ENCODE measurements around the gene NDUFA8.

NDUFA8 gene

DNA sequence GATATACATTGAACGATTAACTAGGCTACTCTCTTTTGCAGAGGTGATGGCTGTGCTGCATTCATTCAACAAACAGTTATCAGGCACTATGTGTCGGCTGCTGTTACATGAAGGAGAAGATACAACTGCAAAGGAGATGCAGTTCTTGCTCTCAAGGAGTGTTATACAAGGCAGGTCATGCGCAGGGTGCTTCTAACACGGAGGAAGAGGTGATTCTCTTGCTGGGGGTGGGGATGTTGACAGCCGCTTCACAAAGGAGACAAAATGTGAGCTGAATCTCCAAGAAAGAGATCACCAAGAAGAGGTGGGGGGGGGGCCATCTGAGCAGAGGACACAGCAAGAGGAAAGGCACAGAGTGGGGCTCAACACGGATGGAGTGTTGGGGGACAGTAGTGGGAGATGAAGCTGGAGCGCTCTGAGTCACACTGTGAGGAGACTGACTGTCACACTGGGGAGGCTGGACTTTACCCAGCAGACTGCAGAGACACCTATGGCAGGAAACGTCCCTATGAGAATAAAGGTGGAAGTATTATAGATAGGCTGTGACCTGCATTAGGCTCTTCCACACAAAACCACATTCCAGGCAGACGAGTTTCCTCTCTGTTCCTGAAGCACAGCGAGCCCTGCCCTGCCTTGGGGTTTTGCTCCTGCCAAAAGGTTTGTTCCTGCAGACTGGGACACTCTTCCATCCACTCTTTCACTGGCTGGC, 20.9 kb downstream of the NDUFA8 start:
- no peak for DNase-seq (ENCODE audit: low read depth in 2 of 3, low spot score in 2 of 3)

DNA sequence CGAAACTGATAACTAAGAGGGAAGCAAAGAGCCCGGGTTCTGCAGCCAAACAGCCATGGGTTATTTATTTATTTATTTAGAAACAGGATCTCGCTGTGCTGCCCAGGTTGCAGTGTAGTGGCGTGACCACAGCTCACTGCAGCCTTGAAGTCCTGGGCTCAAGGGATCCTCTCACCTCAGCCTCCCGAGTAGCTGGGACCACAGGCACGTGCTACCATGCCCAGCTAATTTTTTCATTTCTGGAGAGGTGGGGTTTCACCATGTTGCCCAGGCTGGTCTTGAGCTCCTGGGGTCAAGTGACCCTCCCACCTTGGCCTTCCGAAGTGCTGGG, 24.1 kb downstream of the NDUFA8 start:
- no peak for DNase-seq (ENCODE audit: low read depth in 2 of 3, low spot score in 2 of 3)

DNA sequence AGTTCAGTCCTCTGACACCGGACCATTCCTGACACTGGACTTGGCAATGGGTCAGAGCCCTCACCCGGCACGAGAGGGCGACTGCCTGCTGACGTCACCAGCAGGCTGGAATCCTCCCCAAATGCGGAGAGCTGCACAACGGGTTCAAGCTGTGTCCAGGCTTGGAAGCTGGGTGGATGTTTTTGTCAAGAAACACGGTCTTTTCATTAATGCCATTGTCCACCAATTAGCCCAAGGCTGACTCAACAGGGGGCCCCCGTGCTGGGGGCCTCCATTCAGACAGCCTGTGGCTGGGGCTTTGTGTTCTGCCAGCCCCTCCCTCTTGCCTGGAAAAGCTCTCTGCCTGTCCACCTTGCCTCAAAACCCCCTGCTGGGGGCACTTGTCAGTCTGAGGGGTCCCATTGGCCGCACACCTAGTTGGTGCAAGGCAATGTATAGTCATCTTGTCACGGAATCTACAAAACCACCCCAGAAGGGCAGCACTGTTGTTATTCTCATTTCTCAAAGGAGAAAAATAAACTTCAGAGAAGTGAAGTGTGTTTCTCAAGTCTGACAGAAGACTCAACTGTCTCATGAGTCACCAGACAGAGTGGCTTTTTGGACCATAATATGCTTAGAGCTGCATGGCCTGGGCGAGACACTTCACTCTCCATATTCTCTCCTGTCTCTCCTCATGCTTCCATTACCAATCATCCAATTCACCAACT, 24.6 kb downstream of the NDUFA8 start:
- DNase-seq (ENCODE audit: low read depth in 2 of 3, low spot score in 2 of 3): no peak

DNA sequence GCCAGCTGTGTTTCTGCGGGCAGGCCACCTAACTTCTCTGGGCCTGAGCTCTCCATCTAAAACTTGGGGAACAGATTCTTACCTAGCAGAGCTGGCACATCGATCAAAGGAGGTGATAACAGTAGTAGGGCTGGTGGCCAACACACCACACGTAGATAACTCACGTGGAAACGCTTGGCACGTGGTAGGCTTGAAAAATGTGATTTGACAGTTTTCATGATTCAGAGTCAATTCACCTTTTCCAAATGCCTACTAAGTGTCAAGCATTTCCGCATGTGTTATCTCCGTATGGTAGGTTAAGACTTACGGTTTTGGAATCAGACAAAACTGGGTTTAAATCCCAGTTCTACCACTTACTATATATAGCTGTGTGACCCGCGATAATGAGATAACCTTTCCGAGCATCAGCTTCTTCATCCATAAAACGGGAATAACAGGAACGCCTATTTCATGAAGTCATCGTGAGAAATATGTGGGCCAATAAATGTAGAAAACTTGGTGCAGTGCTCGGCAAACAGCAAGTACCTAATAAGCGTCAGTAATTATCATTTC, 25.5 kb downstream of the NDUFA8 start:
- no peak for DNase-seq (ENCODE audit: low read depth in 2 of 3, low spot score in 2 of 3)

DNA sequence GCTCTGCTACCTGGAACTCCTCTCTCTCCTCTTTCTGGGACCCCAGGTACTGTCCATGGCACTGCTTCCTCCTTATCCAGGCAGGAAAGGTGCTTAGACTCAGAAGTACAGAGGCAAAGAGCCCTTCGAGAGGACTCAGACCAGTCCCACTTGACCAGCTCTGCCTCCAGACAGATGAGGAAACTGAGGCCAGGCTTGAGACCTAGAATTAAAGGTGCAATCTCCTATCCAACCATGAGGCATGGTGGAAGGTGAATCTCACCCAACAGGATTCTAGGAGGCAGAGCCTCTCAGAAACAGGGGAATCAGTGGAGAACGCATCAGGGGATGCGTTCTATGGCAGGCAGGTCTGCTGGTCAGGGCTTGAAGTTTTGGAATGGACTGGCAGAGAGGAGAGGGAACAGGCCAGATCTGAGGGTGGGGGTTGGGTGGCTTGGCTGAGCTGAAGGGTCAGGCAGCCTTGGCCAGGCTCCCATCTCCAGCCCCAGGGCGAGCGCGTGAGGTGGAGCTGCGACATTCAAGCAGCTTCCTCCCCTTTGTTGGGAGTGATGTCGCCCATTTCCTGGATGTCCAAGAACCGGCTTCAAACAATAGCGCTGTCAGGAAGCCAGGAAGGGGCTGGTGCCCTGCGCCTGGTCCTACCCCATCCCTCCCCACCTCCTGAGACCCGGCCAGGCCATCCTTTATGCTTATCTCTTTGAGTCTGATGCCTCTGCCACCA, 26.2 kb downstream of the NDUFA8 start:
- no peak for DNase-seq (ENCODE audit: low read depth in 2 of 3, low spot score in 2 of 3)

DNA sequence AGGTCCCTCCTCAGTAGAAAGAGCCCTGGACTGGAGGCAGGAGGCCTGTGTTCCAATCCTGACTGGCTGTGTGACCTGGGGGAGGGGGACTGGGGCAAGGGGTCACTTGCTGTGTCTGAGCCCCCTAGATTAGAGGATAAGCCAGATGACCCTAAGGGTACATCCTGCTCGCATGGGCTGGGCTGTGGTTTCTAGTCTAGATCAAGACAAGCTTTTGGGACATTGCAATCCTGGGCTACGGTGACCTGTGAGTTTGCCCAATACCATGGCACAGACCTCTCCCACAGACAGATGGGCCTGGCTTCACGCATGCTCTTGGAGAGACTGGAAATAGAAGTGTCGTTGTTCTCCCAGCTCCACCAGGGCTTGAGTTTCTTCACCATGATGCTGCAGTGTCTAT, 27.0 kb downstream of the NDUFA8 start:
- no peak for DNase-seq (ENCODE audit: low read depth in 2 of 3, low spot score in 2 of 3)

DNA sequence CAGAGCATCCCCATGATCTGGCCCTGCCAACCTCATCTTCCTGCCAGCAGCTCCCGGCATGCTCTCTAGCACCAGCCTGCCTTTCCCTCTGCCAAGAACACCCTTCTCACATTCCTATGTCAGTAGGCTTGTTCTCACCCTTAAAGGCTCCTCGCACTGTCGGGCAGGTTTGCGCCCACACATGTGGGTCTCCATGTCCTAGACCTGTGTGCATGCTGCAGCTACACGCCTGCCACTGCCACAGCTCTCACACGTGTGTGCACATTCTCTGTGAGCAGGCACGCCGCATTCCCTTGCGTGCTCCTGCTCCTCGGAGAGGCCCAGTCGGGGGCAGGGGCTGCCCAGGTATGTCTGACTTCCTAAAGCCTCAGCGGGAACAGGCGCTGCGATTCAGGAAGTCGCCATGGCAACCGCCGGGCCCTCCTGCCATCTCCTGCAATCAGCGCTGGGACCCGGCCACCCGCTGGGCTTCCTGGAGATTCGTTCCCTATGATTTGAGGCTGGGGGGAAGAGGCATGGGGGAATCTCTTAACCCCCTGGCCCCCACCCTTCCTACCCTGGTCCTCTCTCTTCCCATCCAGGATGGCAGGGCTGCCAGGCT, 28.1 kb downstream of the NDUFA8 start:
- no peak for DNase-seq (ENCODE audit: low read depth in 2 of 3, low spot score in 2 of 3)

DNA sequence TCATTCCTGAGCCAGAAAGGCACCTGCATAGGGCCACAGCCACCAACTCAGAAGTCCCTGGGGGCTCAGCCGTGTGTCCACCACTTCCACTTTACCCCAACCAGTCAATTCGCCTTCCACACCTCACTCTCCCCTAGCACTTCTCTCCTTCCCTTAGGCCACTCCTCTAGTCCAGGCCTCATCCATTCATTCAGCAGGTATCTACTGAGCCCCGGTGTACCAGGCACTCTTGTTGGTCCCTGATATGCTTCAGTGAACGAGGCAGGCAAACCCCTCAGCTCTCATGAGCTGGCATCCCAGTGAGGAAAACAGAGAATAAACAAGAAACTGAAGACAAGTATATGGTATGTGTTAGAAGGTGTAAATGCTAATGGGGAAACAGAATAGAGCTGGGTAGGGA, 28.7 kb downstream of the NDUFA8 start:
- no peak for DNase-seq (ENCODE audit: low read depth in 2 of 3, low spot score in 2 of 3)

DNA sequence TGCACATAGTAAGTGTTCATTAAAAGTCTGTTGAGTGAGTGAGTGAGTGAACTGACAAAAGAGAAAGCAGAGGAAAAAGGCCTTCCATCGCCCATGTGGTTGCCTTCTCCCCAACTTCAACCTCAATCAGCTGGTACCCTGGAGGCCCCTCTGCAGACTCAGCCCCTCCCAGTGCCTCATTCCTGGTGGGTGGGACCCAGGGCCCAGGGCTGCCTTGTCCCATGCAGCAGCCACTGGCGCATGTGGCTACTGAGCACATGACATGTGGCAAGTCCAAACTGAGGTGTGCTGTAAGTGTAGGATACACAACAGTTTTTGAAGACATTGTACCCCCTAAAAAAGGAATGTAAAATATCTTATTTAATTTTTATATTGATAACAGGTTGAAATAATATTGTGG, 29.6 kb downstream of the NDUFA8 start:
- DNase-seq (ENCODE audit: low read depth in 2 of 3, low spot score in 2 of 3): no peak

DNA sequence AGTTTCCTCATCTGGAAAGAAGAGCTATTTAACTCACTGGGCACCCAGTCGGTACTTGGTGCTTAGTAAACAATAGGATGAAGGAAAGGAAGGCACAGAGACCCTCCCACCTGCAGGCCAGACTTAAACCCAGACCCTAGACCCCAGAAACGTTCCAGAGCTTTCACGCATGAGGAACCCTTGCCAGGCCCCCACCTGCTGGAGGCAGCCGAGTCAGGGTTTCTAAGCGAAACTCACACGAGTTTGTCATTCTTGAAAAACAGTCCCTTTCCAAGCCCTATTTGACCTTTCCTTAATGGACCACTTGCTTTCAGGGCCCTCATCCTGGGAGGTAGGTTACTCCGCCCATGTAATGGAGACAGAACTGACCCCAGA, 30.6 kb downstream of the NDUFA8 start:
- DNase-seq (ENCODE audit: low read depth in 2 of 3, low spot score in 2 of 3): no peak

DNA sequence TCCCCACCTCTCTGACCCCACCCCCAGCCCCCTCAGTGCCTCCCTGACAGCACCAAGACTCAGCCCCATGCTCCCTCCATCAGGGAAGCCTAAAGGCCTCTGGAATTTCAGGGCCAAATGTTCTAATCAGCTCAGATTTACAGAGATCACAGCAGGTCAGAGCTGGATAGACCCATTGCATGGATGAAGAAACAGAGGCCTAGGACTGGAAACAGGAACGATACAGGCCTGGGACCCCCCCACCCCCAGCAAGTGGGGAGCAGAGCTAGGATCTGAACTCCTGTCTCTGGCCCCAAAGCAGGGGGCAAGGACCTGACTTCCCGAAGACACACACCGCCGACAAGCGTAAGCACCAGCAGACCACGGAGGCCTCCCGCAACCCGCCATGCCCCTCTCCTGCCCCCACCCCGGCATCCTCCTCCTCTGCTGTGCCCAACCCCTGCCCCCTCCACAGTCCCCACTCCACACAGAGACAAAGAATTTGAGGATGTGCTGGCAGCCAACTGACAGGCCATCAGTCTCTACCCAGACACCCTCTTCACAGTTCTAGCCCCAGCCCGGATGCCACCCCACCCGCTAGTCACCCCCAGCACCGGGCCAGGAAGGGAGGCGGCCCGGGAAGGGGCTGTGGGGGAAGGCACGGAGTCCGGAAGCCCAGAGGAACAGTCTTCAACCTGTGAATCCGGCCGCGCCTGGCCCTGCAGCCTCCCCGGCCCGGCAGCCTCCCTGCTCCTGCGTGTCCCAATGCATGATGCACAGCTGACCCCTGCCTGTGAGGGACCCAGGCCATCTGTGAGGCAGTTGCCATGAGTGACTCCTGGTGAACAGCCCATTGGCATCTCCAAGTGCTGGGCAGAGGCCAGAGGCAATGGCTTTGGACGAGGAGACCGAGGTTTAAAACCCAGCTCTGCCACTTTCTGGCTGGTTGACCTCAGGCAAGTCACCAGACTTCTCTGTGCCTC, 31.3 kb downstream of the NDUFA8 start:
- DNase-seq (ENCODE audit: low read depth in 2 of 3, low spot score in 2 of 3): no peak

DNA sequence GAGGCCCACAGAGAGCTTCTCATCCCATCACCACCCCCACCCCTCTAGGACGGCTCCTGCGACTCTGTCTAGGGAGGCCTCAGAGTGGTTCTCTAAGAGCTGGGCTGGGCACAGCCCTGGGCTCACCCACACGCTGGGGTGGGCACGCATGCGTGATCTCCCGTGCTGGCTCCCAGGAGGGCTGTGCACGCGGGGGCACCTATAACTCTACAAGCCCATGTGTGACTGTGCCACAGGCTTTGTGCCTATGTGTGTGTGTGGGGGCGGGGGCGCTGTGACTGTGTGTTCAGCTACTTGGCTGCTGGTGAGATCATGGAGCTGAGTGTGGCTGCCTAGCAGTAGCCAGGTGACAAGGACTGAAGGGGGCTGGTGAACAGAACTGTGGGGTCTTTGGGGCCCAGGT, 32.2 kb downstream of the NDUFA8 start:
- no peak for DNase-seq (ENCODE audit: low read depth in 2 of 3, low spot score in 2 of 3)

DNA sequence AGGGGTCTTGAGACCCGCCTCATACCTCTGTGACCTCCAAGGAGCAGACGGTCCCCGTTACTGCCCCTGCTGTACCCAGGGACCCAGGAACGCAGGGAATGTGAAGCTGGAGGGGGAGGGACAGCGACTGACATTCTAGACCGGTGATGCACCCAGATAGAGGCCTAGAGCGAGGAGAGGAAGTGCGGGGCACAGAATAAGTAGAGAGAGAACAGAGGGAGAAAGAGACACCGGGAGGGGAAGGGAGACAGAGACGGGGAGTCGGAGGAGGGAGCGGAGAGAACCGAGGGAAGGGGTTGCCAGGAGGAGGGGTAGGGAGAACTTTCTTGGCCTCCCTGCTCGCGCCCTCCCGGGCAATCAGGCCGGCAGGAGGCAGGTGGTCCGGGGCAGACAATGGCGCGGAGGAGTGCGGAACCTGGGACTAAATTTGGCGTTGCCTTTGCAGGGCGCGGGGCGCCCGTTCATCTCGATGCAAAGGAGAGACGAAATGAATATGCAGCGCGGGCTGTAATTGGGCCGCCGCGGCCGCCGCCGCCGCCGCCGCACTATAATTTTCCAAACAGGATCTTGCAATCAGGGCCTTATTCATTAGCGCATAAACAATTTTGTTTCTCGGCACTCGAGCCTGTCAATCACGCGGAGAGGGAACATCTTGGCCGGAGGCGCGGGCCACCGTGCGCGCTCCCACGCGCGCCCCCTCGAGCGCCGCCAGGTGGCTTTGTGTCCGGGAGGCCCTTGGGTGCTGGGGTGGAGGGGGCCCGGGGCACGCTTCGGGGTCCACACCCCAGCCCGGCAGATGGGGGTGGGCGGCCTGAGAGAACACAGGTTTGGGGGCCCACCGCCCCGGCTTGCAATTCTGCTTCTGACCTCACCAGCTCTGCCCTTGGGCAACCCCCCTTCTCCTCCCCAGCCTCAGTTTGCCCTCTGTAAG, 33.0 kb downstream of the NDUFA8 start:
- no peak for DNase-seq (ENCODE audit: low read depth in 2 of 3, low spot score in 2 of 3)

DNA sequence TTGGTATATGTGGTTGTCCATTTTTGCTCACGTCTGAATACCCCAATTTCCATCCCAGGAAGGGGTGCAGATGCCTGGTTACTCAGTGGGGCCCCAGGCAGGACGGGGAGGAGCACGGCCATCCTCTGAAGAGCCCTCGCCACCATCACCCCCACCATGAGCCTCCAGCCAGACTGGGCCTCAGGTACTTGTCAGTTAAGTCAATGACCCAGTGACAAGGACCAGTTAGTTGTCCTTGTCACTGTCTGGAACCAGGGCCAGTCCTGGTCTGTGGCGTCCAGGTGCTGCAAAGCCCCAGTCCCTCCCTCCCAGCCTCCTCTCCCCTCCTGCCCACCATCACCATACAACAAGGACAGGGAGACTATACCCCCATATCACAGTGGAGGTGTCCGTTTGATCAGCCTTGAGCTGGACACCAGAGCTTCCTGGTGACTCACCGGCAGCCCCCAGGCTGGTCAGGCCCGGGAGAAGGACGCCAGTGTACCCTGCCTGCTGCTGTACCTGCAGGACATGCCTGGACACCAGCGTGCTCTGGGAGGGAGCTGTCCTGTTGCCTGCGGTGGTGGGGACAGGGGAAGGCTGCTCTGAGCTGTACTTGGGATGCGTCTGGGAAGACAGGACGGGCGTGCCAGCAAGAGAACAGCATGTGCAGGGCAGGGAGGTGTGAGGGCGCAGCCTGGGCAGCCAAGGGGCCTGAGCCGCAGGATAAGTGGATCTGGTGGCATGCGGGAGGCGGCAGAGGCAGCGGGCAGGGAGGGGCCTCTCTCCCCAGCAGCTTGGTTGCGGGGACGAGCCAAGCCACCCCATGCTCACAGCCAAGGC, 33.9 kb downstream of the NDUFA8 start:
- no peak for DNase-seq (ENCODE audit: low read depth in 2 of 3, low spot score in 2 of 3)

DNA sequence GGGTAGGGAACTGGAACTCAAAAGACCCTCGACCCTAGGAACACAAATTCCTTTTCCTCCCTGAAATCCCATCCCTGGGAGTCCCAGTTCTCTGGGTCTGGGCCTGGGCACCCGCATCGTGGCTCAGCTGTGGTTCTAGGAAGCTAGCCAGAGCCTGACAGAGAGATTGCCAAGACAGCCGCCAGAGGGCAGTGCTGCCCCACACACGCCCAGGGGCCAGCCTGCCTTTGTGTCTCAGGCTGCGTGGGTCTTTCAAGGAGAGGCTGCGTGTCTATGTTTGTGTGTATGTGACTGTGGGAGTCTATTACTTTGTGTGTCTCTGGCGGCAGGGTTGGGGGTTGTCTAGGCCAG, 34.4 kb downstream of the NDUFA8 start:
- DNase-seq (ENCODE audit: low read depth in 2 of 3, low spot score in 2 of 3): peak; percentile 45 to 61 (median 58)

DNA sequence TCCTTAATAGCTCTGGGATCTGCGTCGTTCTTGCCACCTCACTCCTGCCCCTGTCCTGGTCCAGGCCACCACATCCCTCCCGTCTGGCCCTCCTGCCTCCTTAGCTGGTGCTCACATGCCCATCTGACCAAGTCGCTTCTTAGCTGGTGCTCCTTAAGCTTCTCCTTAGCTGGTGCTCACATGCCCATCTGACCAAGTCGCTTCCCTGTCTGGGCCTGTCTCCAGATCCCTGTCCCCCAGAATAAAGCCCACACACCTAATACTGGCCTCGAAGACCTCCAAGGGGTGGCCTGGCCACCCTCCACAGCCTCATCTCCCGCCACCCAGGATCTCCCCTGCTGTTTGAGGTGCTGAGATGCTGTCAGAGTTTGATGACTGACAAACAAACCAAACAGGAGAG, 35.1 kb downstream of the NDUFA8 start:
- no peak for DNase-seq (ENCODE audit: low read depth in 2 of 3, low spot score in 2 of 3)

DNA sequence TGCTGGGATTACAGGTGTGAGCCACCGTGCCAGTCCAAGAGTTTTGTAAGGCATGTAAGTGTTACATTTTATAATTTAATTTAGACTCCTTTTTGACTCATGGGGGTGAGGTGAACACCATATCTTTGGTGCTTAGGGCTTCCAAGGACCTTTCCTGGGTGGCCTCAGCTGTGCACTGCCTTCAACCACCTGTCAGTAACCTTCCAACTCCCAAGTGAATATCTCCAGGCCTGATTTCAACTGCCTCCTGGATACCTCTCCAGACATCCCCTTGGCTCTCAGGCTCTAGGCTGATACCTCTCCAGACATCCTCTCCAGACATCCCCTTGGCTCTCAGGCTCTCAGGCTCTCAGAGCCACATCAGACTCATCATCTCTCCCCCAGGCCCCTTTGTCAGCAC, 35.5 kb downstream of the NDUFA8 start:
- no peak for DNase-seq (ENCODE audit: low read depth in 2 of 3, low spot score in 2 of 3)

DNA sequence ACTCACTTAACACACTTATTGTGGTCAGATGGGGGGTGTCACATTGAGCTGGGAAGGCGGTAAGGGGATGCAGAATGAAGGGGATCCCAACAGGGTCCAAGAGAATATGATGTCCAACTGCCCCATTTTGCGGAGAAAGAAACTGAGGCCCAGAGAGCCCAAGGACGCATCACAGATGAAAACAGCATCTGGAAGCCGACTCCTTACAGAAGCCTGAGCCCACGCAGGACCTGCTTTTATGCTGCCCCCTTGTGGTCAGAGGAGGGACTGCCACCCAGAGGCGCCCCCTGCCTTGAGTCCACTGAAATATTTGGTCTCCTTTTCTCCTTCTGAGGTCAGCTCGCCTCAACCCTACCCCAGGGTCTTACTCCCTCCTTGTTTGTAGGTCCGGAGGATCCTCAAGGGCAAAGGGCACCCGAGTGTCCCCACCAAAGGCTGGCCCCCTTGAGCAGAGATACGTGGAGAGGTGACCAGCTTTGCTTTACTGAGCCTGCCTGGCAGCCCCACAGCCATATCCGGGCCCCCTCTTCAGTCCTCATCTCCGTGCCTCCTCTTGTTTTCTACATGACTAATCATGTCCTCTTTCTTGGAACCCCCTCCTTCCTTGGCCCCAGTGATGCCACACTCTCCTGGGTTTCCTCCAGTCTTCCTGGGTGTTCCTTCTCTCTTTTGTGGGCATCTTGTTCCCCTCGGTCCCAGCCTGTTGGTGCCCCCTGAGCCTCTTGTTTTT, 36.5 kb downstream of the NDUFA8 start:
- peak; percentile 30 to 80 (median 64) for DNase-seq (ENCODE audit: low read depth in 2 of 3, low spot score in 2 of 3)
